NCI-H748 (cell line): Measurements from ENCODE around the gene SLC7A6.
"Not testable (repeated sequence)": the region's sequence is repeated elsewhere in the genome, so short reads cannot be mapped to it uniquely, and the experiment has no call there.

Experiments
- DNase-seq: peaks from one replicate; lab custom pipeline; 2025; ENCODE audit not compliant: unreplicated experiment; lab: John Stamatoyannopoulos, UW

SLC7A6 gene

GRCh38 chr16:68281368-68282063 is 17.2 kb downstream of the SLC7A6 start:
- DNase-seq = no peak

DNA sequence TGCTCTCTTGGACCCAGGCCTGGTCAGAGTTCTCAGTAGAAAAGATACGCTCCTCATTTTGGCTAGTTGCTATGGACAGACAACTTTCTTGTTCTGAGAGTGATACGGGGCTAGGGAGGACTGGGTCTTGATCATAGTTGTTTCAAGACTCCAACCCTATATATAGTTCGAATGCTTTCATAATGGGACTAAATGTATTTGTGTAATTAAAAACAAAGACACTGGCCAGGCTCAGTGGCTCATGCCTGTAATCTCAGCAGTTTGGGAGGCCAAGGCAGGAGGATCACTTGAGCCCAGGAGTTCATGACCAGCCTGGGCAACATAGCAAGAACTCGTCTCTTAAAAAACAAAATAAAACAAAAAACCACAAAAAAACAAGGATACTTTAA is 17.7 kb downstream of the SLC7A6 start:
- DNase-seq = no peak

GRCh38 chr16:68283346-68283745 is 19.0 kb downstream of the SLC7A6 start:
- no peak for DNase-seq

- DNase-seq = no peak
Measured at GRCh38 chr16:68283801-68284598, 19.7 kb downstream of the SLC7A6 start.

- DNase-seq = no peak
Measured at GRCh38 chr16:68284847-68285246, 20.5 kb downstream of the SLC7A6 start.

DNA sequence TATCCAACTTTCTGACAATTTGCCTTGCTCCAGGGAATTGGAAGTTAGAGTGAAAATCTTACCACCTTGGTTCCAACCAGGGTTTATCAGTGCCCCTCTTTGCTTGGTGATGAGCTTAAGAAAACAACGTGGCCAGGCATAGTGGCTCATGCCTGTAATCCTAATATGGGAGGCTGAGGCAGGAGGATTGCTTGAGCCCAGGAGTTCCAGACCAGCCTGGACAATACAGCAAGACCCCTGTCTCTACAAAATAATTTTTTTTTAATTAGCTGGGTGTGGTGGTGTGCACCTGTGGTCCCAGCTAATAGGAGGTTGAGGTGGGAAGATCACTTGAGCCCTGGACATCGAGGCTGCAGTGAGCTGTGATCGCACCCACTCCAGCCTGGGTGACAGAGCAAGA is 21.4 kb downstream of the SLC7A6 start:
- DNase-seq = no peak

DNA sequence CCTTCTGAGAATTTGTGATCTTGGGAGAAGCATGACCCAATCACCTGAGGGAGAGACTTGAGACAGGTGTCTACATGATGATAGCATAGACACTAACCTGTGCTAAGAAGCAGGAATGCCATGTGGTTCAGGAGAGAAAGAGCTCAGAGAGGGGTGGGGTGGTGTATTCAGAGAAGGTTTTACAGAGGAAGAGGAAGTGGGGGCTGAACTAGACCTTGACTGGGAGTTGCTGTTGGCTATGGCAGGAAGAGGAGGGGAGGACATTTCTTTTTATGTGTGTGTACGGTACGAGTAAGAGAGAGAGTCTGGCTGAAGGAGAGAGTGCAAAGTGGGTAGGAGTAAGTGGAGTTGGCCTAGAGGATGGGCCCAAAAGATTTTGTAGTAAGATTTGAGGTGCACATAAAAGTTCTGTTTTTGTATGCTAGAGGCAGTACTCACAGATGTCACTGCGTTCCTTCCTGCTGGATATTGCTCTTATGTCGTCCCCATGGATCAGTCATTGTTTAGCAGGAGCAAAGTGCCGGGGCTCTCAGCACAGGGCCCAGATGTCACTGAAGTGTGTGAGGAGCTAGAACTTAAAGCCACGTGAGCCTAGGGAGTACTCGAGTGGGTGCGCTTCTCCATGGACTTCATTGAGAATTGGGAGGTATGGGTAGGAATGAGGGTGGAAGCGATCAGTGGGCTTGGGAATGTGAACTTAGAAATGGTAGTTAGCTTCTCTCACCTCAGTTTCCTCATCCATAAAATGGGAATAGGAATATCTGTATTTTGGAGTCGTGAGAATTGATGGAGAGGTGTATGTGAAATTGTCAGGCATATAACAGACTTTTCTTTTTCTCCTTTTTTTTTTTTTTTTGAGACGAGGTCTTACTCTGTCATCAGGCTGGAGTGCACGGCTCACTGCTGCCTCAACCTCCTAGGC is 22.1 kb downstream of the SLC7A6 start:
- DNase-seq = no peak

- DNase-seq = no peak
Measured at GRCh38 chr16:68287276-68288251, 23.2 kb downstream of the SLC7A6 start.

- DNase-seq = no peak
Measured at GRCh38 chr16:68288252-68288650, 23.9 kb downstream of the SLC7A6 start.

DNA sequence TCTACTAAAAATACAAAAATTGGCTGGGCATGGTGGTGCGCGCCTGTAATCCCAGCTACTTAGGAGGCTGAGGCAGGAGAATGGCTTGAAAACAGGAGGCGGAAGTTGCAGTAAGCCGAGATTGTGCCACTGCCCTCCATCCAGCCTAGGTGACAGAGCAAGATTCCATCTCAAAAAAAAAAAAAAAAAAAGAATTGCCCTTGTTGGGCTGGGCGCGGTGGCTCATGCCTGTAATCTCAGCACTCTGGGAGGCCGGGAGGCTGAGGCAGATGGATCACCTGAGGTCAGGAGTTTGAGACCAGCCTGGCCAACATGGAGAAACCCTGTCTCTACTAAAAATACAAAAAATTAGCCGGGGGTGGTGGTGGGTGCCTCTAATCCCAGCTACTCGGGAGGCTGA is 24.5 kb downstream of the SLC7A6 start:
- DNase-seq = not testable (repeated sequence)

GRCh38 chr16:68289202-68289601 is 24.9 kb downstream of the SLC7A6 start:
- DNase-seq = no peak

DNA sequence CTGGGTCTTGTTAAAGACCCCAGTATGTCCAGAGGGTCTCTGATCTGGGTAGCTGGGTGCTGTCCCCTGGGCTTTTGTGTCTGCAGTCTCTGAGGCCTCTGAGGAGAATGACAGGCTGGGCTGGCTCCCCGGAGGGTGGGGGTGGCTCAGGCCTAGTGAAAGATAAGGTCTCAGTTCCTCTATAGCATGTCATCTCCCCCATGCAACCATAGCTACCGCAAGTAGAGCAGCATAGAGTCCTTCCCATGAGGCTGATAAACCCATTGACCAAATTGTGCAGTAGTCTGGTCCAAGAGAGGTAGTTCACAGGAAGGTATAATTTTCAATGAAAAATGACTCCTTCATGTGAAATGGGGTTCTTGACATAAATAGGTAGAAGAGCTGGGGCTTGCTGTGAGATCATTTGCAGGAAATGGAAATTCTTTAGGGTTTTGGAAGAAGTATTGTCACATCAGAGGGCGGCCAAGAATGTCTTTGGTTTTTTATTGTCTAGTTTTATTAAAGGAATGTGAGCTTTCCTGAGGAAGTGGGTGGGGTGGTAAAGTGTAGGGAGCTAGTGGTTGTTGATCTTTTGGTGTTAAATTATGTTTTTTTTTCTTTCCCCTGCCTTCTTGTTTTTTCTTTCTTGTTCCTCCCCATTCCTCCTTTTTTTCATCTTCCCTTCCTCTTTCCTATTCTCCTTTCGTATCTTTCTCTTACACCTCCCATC is 25.4 kb downstream of the SLC7A6 start:
- DNase-seq = no peak

DNA sequence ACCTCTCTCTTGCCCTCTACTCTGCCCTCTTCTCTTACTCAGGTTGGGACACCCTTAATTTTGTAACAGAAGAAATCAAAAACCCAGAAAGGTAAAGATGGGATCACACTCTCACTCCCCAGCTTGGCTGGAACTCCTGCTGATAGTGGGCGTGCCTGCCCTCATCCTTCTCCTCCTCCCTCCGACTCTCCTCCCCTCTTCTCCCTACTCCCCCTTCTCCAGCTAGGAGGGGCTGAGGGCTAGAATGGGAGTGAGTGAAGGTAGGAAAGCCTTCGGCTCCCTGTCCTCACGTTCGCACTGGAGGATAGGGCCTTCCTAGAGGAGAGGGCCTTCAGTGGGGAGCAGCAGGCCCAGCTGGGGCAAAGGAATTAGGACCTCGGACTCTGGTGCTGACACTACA is 26.1 kb downstream of the SLC7A6 start:
- DNase-seq = no peak

DNA sequence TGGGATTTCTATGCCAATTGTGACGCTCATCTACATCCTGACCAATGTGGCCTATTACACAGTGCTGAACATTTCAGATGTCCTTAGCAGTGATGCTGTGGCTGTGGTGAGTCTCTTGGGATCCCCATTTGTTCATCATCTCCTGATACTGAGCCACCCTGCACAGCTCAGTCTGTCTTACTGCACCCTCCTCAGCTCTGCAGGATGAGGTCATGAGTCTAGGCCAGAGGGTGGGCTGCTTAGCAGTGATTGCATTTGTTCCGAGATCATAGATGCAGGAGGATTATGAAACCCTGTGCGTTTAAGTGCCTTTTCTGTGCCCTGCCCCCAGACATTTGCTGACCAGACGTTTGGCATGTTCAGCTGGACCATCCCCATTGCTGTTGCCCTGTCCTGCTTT is 26.9 kb downstream of the SLC7A6 start:
- DNase-seq = no peak

DNA sequence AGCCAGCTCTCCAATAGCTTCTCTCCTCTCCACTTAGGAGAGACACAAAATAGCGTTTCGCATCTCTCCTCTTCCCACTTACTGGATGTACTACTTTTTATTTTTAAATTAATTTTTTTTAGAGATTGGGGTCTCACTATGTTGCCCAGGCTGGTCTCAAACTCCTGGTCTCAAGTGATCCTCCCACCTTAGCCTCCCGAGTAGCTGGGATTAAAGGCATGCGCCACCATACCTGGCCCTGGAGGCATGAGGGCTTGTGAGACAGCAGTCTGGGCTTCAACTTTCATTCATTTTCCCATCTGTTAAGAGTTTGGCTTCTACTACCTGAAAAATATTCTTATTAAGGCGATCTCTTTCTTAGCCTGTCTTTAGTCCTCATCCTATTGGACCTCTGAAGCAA is 28.1 kb downstream of the SLC7A6 start:
- no peak for DNase-seq

GRCh38 chr16:68296291-68296690 is 32.0 kb downstream of the SLC7A6 start:
- DNase-seq = no peak

GRCh38 chr16:68296693-68297092 is 32.4 kb downstream of the SLC7A6 start:
- DNase-seq = no peak

- DNase-seq = no peak
Measured at GRCh38 chr16:68297908-68298307, 33.6 kb downstream of the SLC7A6 start.

GRCh38 chr16:68298312-68298711 is 34.0 kb downstream of the SLC7A6 start:
- no peak for DNase-seq
